ENCODE results near the gene C9orf50.

C9orf50 gene

GRCh38 chr9:129629251-129629820, 8.4 kb upstream of the C9orf50 start:
- Histone ChIP-seq H3K4me3 (ENCODE audit: insufficient read depth, low read length, poor library complexity, severe bottlenecking) (no peak overlapping the region), H3K9ac (ENCODE audit: low read length) (no peak overlapping the region), H3K36me3 (ENCODE audit: low read length) (no peaks in the 10 kb centered on the region), H3K4me2 (ENCODE audit: low read depth, low read length, poor library complexity, severe bottlenecking) (no peak overlapping the region), H3F3A (ENCODE audit: insufficient read depth) (peaks cover 5% of the 10 kb centered on the region; the same call in 1 of the 2 replicates), H3K9me2 (replicated peaks; ENCODE audit: insufficient read depth, low read length) (no peaks in the 10 kb centered on the region), H3K27me3 (ENCODE audit: low read length) (no peaks in the 10 kb centered on the region), H3K9me3 (ENCODE audit: insufficient read depth, low read length) (no peaks in the 10 kb centered on the region), H3K27ac (ENCODE audit: low read depth, low read length) (no peak overlapping the region), H4K20me1 (ENCODE audit: low read depth, low read length) (peaks cover 14% of the 10 kb centered on the region; the same call in 1 of the 2 replicates), H2AFZ (ENCODE audit: low read depth, low read length, severe bottlenecking) (no peak overlapping the region), H3K79me2 (ENCODE audit: insufficient read depth, low read length) (peaks cover 80% of the 10 kb centered on the region)
- TF ChIP-seq CTCF (IDR thresholded peaks at IDR 0.05; ENCODE audit: insufficient read depth, low read length, poor library complexity, severe bottlenecking) (no peak), EZH2phosphoT487 (conservative IDR thresholded peaks at IDR 0.05; ENCODE audit: low read length) (no peak)

GRCh38 chr9:129628709-129629108, 7.8 kb upstream of the C9orf50 start:
- Histone ChIP-seq H4K20me1 (ENCODE audit: low read depth, low read length) (peaks cover 14% of the 10 kb centered on the region; the same call in 1 of the 2 replicates), H3K27me3 (ENCODE audit: low read length) (no peaks in the 10 kb centered on the region), H3K9me3 (ENCODE audit: insufficient read depth, low read length) (no peaks in the 10 kb centered on the region), H3K9ac (ENCODE audit: low read length) (no peak overlapping the region), H3K36me3 (ENCODE audit: low read length) (no peaks in the 10 kb centered on the region), H3K27ac (ENCODE audit: low read depth, low read length) (no peak overlapping the region), H2AFZ (ENCODE audit: low read depth, low read length, severe bottlenecking) (no peak overlapping the region), H3K9me2 (replicated peaks; ENCODE audit: insufficient read depth, low read length) (no peaks in the 10 kb centered on the region), H3F3A (ENCODE audit: insufficient read depth) (peaks cover 5% of the 10 kb centered on the region; the same call in 1 of the 2 replicates), H3K79me2 (ENCODE audit: insufficient read depth, low read length) (peaks cover 76% of the 10 kb centered on the region), H3K4me3 (ENCODE audit: insufficient read depth, low read length, poor library complexity, severe bottlenecking) (no peak overlapping the region), H3K4me2 (ENCODE audit: low read depth, low read length, poor library complexity, severe bottlenecking) (no peak overlapping the region)
- TF ChIP-seq CTCF (IDR thresholded peaks at IDR 0.05; ENCODE audit: insufficient read depth, low read length, poor library complexity, severe bottlenecking): no peak
- no peak for TF ChIP-seq EZH2phosphoT487 (conservative IDR thresholded peaks at IDR 0.05; ENCODE audit: low read length)

GRCh38 chr9:129627556-129628440, 6.9 kb upstream of the C9orf50 start:
- no peaks in the 10 kb centered on the region for H3K9me2 ChIP-seq (replicated peaks; ENCODE audit: insufficient read depth, low read length)
- peak overlapping the region; percentile 91 for H3K4me3 ChIP-seq (ENCODE audit: insufficient read depth, low read length, poor library complexity, severe bottlenecking)
- no peak overlapping the region for H3K27ac ChIP-seq (ENCODE audit: low read depth, low read length)
- no peaks in the 10 kb centered on the region for H3K27me3 ChIP-seq (ENCODE audit: low read length)
- H3K4me2 ChIP-seq (ENCODE audit: low read depth, low read length, poor library complexity, severe bottlenecking): peak overlapping the region; percentile 88
- H3K36me3 ChIP-seq (ENCODE audit: low read length): no peaks in the 10 kb centered on the region
- TF ChIP-seq CTCF (IDR thresholded peaks at IDR 0.05; ENCODE audit: insufficient read depth, low read length, poor library complexity, severe bottlenecking) (no peak), EZH2phosphoT487 (conservative IDR thresholded peaks at IDR 0.05; ENCODE audit: low read length) (no peak)
- H3F3A ChIP-seq (ENCODE audit: insufficient read depth): peaks cover 5% of the 10 kb centered on the region; the same call in 1 of the 2 replicates
- H4K20me1 ChIP-seq (ENCODE audit: low read depth, low read length): peaks cover 11% of the 10 kb centered on the region; the same call in 1 of the 2 replicates
- no peak overlapping the region for H2AFZ ChIP-seq (ENCODE audit: low read depth, low read length, severe bottlenecking)
- H3K9ac ChIP-seq (ENCODE audit: low read length): peak overlapping the region; percentile 87
- H3K79me2 ChIP-seq (ENCODE audit: insufficient read depth, low read length): peaks cover 67% of the 10 kb centered on the region
- H3K9me3 ChIP-seq (ENCODE audit: insufficient read depth, low read length): no peaks in the 10 kb centered on the region

All from SU-DHL-6 (cell line).